Panc1 (cell line): ENCODE measurements around the gene MUC2. TPM values are rescaled to one million over a fixed set of nuclear protein-coding genes. Genes with fewer than 3 reads are reported as not detected.
A peak's percentile ranks its signal among the peaks of the same experiment; 100 is the strongest.

ENCODE experiments used
- ATAC-seq: fragments of 200-7000 bp; cut with Tn5 transposase; 2 replicates; pipeline ENCODE4 v1.9.1; 2020; ENCODE audit warnings: mild to moderate bottlenecking, moderate library complexity
- BruUV-seq: library from RNA; stranded (reverse); fragments of 400-500 nt; replicated peaks from 2 replicates; lab custom pipeline; 2021; lab: Mats Ljungman, UMichigan
- CTCF ChIA-PET: fragments of 300-600 bp; sonication (Branson Sonifier 250); formaldehyde crosslinking; loops from one replicate; lab custom pipeline; 2022; ENCODE audit warnings: antibody characterized with exemption; lab: Charles Lee
- POLR2A ChIA-PET: fragments of 300-600 bp; sonication (Branson Sonifier 250); formaldehyde crosslinking; loops from one replicate; lab custom pipeline; 2022; ENCODE audit warnings: antibody characterized with exemption; lab: Charles Lee
- DNase-seq: peaks from one replicate; pipeline ENCODE4 v3.0.0-alpha.2; 2010; ENCODE audit warnings: low read depth, low spot score
- H3K27ac ChIP-seq: 2 replicates; pipeline ENCODE4 v1.5.1; 2011; ENCODE audit warnings: mild to moderate bottlenecking, low read length, inconsistent platforms
- H3K27me3 ChIP-seq: fragments of 200-500 bp; sonication (Bioruptor generic); 2 replicates; pipeline ENCODE4 v1.6.0; 2014; ENCODE audit warnings: low read length, inconsistent platforms; ENCODE audit not compliant: control insufficient read depth, insufficient read depth
- H3K36me3 ChIP-seq: fragments of 200-500 bp; sonication (Bioruptor generic); 2 replicates; pipeline ENCODE4 v1.5.1; 2014; ENCODE audit warnings: inconsistent platforms, mild to moderate bottlenecking, low read length, moderate library complexity; ENCODE audit not compliant: control insufficient read depth, insufficient read depth
- H3K4me1 ChIP-seq: 2 replicates; pipeline ENCODE4 v1.5.1; 2011; ENCODE audit warnings: inconsistent platforms, mild to moderate bottlenecking, low read length, moderate library complexity; ENCODE audit not compliant: control insufficient read depth, insufficient read depth
- H3K4me3 ChIP-seq, 2 experiments: 2 replicates each; pipeline ENCODE4 v1.5.1; 2011 to 2012; ENCODE audit warnings: low read depth in 2 of 2, low read length in 2 of 2, mild to moderate bottlenecking in 2 of 2, inconsistent platforms in 1 of 2, moderate library complexity in 1 of 2
- H3K9me3 ChIP-seq: fragments of 200-500 bp; sonication (Bioruptor generic); 2 replicates; pipeline ENCODE4 v1.5.1; 2014; ENCODE audit warnings: low read depth, mild to moderate bottlenecking, inconsistent platforms, low read length, moderate library complexity; ENCODE audit not compliant: control insufficient read depth, insufficient read depth
- POLR2AphosphoS5 ChIP-seq: IDR thresholded peaks from 2 replicates; pipeline ENCODE4 v1.6.1; 2012; ENCODE audit warnings: mild to moderate bottlenecking, low read depth, low read length, moderate library complexity
- SIN3A ChIP-seq: IDR thresholded peaks from 2 replicates; pipeline ENCODE4 v1.6.1; 2012; ENCODE audit warnings: low read depth, mild to moderate bottlenecking, low read length, moderate library complexity, borderline replicate concordance; ENCODE audit not compliant: insufficient read depth
- TCF7L2 ChIP-seq: IDR thresholded peaks from 2 replicates; pipeline ENCODE4 v1.6.1; 2011; ENCODE audit warnings: mild to moderate bottlenecking, low read depth, low read length, inconsistent platforms
- in situ Hi-C: cut with HindIII; loops from 2 replicates; pipeline ENCODE4 v1.10.0; 2016; ENCODE audit warnings: low sequenced_read_pairs, low pct_unique_long_range_greater_than_20kb
- intact Hi-C: fragments of 100-400 bp; cut with micrococcal nuclease; formaldehyde crosslinking; loops from one replicate; pipeline ENCODE4 v1.10.0; 2022; ENCODE audit not compliant: unreplicated experiment
- total RNA-seq: library from RNA; stranded (reverse); gene quantifications from one replicate; pipeline ENCODE4 v1.2.1, GENCODE V29; 2021; ENCODE audit not compliant: unreplicated experiment
- TF ChIP-seq, protein P1 (sequence below): fragments of 450-650 bp; IDR thresholded peaks from 2 replicates; pipeline ENCODE4 v1.5.1; 2017; ENCODE audit warnings: mild to moderate bottlenecking
- TF ChIP-seq, protein P2 (sequence below), 2 experiments: IDR thresholded peaks; 2 replicates each; pipeline ENCODE4 v1.6.1; 2011 to 2012; ENCODE audit warnings: low read depth in 2 of 2, control low read depth in 1 of 2, low read length in 1 of 2, mild to moderate bottlenecking in 1 of 2, moderate library complexity in 1 of 2; ENCODE audit not compliant: insufficient read depth in 1 of 2

MUC2 gene
- total RNA-seq, 1 experiment from 2014 or later: 0.08 TPM

DNA sequence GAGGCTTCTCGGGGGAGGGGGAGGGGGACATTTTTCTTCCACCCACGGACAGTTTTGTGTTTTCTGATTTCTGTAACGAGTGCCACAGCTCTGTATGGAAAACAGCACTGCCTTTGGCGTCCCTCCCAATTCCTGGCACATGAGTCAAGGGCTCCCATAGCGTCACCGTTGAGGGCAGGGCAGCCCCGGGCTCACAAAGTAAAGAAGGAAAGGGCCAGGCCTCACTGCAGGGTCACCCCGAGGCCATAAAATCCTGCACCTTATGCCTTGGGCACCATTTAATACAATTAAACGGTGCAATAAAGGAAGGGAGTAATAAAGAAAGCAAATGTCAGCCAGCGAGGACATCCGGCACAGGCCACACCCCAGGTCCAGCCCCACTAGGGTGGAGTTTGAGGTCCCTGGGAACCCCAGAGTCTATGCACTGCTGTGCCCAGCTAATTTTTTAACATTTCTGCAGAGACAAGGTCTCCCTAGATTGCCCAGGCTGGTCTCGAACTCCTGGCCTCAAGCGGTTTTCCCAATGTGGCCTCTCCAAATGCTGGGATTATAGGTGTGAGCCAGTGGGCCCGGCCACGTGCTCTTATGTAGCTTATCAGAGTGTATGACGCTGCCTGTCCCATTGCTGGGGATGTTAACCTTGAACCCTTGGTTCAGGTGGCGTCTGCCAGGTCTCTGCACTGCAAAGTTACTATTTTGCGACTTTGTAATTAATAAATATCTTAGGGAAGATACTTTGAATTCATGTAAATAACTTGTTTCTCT is 13.6 kb upstream of the MUC2 start:
- peak; percentile 27 for DNase-seq
- Histone ChIP-seq H3K27ac (no peak overlapping the region), H3K36me3 (no peaks in the 10 kb centered on the region), H3K9me3 (no peaks in the 10 kb centered on the region), H3K27me3 (peaks cover 2% of the 10 kb centered on the region; the same call in 1 of the 2 replicates), H3K4me1 (peaks cover 3% of the 10 kb centered on the region; the same call in 1 of the 2 replicates), H3K4me3 (no peak overlapping the region)
- TF ChIP-seq TCF7L2: no peak
- no peak for TF ChIP-seq POLR2AphosphoS5
- TF ChIP-seq, protein P1, sequence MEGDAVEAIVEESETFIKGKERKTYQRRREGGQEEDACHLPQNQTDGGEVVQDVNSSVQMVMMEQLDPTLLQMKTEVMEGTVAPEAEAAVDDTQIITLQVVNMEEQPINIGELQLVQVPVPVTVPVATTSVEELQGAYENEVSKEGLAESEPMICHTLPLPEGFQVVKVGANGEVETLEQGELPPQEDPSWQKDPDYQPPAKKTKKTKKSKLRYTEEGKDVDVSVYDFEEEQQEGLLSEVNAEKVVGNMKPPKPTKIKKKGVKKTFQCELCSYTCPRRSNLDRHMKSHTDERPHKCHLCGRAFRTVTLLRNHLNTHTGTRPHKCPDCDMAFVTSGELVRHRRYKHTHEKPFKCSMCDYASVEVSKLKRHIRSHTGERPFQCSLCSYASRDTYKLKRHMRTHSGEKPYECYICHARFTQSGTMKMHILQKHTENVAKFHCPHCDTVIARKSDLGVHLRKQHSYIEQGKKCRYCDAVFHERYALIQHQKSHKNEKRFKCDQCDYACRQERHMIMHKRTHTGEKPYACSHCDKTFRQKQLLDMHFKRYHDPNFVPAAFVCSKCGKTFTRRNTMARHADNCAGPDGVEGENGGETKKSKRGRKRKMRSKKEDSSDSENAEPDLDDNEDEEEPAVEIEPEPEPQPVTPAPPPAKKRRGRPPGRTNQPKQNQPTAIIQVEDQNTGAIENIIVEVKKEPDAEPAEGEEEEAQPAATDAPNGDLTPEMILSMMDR: no peak
- TF ChIP-seq, protein P2, sequence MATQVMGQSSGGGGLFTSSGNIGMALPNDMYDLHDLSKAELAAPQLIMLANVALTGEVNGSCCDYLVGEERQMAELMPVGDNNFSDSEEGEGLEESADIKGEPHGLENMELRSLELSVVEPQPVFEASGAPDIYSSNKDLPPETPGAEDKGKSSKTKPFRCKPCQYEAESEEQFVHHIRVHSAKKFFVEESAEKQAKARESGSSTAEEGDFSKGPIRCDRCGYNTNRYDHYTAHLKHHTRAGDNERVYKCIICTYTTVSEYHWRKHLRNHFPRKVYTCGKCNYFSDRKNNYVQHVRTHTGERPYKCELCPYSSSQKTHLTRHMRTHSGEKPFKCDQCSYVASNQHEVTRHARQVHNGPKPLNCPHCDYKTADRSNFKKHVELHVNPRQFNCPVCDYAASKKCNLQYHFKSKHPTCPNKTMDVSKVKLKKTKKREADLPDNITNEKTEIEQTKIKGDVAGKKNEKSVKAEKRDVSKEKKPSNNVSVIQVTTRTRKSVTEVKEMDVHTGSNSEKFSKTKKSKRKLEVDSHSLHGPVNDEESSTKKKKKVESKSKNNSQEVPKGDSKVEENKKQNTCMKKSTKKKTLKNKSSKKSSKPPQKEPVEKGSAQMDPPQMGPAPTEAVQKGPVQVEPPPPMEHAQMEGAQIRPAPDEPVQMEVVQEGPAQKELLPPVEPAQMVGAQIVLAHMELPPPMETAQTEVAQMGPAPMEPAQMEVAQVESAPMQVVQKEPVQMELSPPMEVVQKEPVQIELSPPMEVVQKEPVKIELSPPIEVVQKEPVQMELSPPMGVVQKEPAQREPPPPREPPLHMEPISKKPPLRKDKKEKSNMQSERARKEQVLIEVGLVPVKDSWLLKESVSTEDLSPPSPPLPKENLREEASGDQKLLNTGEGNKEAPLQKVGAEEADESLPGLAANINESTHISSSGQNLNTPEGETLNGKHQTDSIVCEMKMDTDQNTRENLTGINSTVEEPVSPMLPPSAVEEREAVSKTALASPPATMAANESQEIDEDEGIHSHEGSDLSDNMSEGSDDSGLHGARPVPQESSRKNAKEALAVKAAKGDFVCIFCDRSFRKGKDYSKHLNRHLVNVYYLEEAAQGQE (IDR thresholded peaks at IDR 0.05; ENCODE audit: insufficient read depth in 1 of 2, low read depth in 2 of 2, low read length in 1 of 2): no peak
- TF ChIP-seq SIN3A: no peak
- intact Hi-C loops (no loop called here), in situ Hi-C loops (no loop called here)
- CTCF ChIA-PET: interaction anchor here (0.8 kb wide), 1 partner anchor 407 kb away, joined by 3 read pairs; no protein-coding TSS in a partner anchor
- ATAC-seq: peak; percentile 68
- BruUV-seq: no TSS peak
- POLR2A ChIA-PET: no interaction called here

DNA sequence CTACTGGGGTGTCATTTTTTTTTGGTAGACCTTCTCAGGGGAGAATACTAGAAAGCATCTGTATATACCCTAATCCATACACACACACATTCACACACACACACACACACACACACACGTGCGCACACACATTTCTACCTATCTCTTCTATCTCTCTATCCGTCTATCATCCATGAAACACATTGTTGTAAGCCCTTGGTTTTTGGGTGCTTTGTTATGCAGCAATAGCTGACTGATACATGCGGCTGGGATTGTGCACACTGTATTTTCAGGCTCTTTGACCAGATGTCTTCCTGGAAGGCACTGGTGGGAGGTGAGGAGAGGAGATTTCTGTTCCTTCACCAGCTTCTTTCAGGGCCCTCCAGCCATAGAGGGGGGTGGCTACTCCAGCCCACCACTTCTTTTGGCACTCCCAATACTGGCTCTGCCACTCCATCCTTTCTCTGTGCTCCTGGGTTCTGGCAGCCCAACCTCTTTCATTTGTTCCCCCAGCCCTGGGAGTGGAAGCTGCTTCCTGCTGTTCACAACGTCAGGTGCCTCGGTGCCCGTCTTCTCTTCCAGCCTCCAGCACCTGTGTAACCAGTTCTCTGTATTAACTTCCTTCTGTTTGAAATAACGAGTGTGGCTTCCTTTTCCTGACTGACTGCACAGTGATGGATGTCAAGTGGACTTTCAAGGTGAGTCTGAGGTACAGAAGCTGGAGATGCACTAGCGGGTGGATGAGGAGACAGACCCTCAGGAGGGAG is 12.4 kb upstream of the MUC2 start:
- H3K27ac ChIP-seq: no peak overlapping the region
- CTCF ChIA-PET: no interaction called here
- intact Hi-C loops: no loop called here

More for the DNA sequence above, 12.4 kb upstream of the MUC2 start:
- no peak for TF ChIP-seq TCF7L2
- TF ChIP-seq, protein P1: no peak
- TF ChIP-seq POLR2AphosphoS5: no peak
- Histone ChIP-seq H3K27me3 (peaks cover 5% of the 10 kb centered on the region; the same call in 1 of the 2 replicates), H3K36me3 (no peaks in the 10 kb centered on the region), H3K4me3 (no peak overlapping the region), H3K4me1 (peaks cover 3% of the 10 kb centered on the region; the same call in 1 of the 2 replicates), H3K9me3 (no peaks in the 10 kb centered on the region)
- no TSS peak for BruUV-seq
- POLR2A ChIA-PET: no interaction called here
- ATAC-seq: no peak
- no peak for DNase-seq
- in situ Hi-C loops: no loop called here
